ENCODE data around the gene TM9SF1.

Gene TM9SF1

DNA sequence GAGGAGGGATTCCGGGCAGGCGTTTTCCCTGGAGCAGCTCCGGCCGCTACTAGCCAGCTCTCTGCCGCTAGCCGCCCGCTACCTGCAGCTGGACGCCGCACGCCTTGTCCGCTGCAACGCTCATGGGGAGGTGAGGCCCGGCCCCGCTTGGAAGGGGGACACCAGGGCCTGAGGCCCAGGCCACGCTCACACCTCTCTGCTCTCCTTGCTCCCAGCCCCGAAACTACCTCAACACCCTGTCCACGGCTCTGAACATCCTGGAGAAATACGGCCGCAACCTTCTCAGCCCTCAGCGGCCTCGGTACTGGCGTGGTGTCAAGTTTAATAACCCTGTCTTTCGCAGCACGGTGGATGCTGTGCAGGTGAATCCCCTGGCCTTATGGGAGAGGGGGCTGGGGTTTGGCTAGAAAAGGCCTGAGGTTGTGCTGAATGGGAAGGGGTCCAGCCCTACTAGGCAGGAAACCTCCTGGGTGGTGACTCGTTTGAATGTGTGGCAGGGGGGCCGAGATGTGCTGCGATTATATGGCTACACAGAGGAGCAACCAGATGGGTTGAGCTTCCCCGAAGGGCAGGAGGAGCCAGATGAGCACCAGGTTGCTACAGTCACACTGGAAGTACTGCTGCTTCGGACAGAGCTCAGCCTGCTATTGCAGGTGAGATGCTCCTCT lies 47.3 kb downstream of the TM9SF1 start:
- DNase-seq: no peak

- peak; percentile 98 for DNase-seq
These were observed 48.1 kb downstream of the TM9SF1 start, which contains the start of gene RNF31 for GRCh38 chr14:24146978-24147760. Gene RNF31, plus strand, starts transcription at chr14:24147498. Its CDS starts 201 bp downstream, at chr14:24147699.

GRCh38 chr14:24146453-24146977 lies 48.7 kb downstream of the TM9SF1 start, which contains the start of gene PSME2:
Gene PSME2, minus strand, starts transcription at chr14:24146610. Its CDS starts 29 bp downstream, at chr14:24146581.
- peak; percentile 96 for DNase-seq

DNA sequence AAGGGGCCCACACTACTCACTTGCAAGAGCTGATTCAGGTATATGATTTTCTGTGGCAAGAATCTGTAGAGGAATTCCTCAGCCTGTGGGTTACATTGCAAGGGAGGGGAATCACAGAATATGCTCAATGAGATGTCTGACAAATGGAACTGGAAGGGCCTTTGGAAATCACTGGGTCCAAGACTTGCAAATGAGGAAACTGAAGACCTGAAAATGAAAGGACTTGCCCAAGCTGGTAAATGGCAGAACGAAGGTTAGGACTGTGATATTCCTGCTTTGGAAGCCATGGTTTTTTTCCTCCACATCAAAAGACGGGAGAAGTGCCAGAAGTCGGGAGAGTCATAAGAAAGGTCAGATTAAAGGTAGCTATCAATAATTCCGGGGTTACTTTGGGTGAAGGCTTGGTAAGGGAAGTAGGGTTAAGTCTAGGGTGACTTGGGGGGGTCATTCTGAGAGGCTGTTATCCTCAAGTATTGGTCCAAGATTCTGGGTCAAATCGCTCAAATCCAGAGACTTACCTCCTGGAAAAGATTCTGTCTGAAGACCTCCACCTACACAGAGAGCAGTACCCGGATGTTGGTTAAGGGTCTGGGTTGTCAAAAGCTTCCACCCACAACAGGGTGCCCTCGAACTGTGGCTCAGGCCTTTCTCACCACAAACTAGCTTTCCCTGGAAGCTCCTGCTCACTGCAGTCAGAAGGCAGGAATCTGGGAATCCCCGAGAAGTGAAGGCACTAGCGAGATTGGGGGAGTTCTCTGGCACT lies 49.4 kb downstream of the TM9SF1 start:
- no peak for DNase-seq

DNA sequence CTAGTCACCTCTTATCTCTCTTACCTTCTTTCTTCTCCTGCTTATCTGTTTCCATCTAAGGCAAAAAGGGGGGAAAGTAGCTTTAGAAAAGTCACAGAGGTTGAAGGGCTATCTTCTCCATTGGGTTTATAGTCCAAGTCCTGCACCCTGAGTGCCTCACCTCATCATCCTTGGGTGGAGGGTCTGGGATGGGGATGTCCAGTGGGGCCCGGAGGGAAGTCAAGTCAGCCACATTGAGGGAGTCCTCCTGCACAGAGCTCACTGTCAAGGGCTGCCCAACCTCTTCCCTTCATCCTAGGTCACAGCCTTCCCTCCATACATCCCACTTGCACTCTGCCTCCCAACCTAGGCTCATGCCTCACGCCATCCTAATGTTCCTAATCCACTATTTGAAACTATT lies 50.0 kb downstream of the TM9SF1 start:
- no peak for DNase-seq

GRCh38 chr14:24144451-24144850 lies 50.8 kb downstream of the TM9SF1 start:
- no peak for DNase-seq

- no peak for DNase-seq
These were observed 51.7 kb downstream of the TM9SF1 start for GRCh38 chr14:24143511-24143910.

GRCh38 chr14:24141097-24141880 lies 54.0 kb downstream of the TM9SF1 start, which contains the start of gene EMC9:
Gene EMC9, minus strand, starts transcription at chr14:24141591. Its CDS starts 287 bp downstream, at chr14:24141304.
- DNase-seq: peak; percentile 99

GRCh38 chr14:24139272-24139934 lies 55.8 kb downstream of the TM9SF1 start:
- no peak for DNase-seq
